NCI-H2081 (cell line): ENCODE measurements around the gene ATP1B1.

Experiments used
- DNase-seq, 2 experiments: peaks; one replicate each; lab custom pipeline; 2025; lab: John Stamatoyannopoulos, UW

ATP1B1 gene

DNA sequence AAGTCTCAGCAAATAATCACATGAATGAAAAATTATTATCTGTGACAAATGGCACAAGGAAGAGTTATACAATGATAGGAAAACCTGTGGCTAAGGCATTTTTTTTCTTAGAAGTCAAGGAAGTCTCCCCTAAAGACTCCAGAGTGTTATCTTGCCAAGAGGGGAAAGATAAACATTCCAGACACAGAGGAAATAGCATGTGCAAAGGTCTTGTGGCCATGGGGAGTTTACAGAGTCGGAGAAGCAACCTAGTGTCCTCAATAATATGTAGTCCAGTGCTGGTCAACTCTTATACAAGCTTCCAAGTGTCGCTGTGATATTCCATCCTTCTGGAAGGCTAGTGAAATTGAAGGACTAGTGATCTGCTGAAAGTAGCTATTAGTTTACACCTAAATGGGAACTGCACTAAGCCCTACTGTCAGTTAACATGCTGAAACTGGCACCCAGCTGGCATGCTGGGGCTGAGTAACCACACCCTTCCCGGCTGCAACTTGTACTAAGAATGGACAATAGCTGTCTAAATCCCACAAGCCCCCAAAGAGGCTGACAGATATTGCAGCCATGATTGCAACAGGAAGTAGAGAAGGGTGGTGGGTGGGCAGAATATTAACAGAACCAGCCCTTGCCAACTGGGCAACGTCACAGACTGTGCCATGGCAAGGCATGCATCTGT lies 11.5 kb upstream of the ATP1B1 start:
- DNase-seq, result no peak

- DNase-seq, result no peak
Measured at GRCh38 chr1:169098380-169098779, 8.1 kb upstream of the ATP1B1 start.

GRCh38 chr1:169099561-169099960 lies 6.9 kb upstream of the ATP1B1 start:
- no peak for DNase-seq

- DNase-seq, result no peak
Measured at GRCh38 chr1:169100208-169100607, 6.3 kb upstream of the ATP1B1 start.

DNA sequence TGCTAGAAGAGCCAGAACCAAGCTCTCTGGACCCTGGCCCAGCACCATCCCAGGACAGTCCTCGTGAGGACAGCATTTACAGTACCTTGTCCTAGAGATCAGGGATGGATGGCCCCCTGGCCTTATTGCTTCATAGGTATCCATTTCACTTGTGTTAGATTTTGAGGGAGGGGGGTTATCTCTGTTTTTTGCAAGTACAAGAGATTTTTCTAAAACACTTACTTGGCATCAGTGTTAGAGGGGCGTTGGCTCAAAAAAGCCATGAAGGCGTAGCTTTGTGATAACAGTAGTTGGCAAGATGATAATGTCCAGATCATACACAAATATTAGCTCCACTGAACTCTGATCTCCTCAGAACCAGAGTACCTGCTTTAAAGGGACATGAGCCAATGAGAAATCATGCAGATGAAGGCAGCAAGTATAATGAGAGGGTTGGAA lies 5.8 kb upstream of the ATP1B1 start:
- DNase-seq, result no peak

DNA sequence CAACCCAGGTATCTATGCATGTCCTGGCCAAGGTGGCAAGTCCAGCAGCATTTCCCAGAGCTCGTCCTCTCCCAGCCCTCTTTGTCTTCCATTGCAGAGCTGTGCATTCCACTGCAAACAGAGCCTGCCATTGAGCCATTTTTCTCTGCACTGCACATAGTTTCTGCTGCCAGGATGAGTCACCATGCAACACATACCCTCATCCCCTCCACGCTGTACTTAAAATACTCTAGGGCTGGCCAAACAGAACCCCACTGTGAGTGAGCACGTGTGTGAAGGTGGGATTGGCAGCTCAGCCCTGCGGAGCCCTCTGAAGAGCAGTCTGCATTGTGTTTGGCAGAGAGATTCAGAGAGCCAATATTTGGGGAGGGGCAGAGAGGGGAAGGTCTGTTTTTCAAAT lies 3.9 kb upstream of the ATP1B1 start:
- DNase-seq, result peak in 1 of 2 experiments; percentile 38

GRCh38 chr1:169103002-169103401 lies 3.5 kb upstream of the ATP1B1 start:
- DNase-seq, result no peak

- no peak for DNase-seq
Measured at GRCh38 chr1:169103480-169103893, 3.0 kb upstream of the ATP1B1 start.

DNA sequence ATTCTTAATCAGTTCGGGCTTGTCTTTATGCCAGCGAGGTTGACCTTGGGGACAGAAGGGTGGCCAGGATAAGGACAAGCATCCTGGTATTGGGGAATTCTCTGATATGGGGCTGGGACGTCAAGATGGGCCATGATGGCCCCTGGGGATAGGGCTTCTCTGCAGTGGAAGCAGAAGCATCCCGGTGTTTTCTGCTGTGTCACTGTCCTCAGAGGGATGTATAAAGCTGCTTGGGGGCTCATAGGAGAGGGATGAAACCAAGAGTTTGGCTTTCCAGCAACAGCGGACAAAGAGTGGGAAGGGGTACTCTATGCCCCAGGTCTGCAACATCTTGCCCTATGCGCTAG lies 1.4 kb upstream of the ATP1B1 start:
- DNase-seq, result no peak

DNA sequence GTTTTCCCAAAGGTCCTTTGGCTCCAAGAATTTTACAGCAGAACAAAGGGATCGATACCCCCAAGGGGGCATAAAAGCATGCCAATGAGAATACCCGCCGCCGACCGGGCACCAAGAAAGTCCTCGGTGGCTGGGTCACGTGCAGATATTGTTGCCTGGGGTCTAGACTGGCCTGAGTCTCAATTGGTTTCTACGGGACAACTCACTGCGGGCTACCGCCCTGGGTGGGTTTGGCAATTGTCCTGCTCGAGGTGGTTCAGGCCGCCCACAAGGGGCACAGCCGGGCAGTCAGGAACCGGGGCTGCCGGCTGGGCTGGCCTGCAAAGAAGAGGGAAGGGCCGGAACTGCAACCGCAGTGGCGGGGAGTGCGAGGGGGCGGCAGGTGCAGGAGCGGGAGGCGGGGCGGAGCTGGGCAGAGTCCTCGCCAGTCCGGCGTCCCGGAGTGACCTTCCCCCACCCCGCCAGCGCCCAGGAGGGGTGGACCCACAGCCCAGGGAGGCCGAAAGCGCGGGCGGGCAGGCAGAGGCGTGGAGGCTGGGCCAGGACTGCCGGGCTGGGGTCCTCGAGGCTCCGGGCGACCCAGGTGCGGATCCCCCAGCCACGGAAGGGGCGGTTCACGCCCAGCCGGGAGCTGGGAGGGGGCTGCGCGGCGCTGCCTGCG lies 926 bp upstream of the ATP1B1 start:
- peak; percentile 90 to 93 for DNase-seq

DNA sequence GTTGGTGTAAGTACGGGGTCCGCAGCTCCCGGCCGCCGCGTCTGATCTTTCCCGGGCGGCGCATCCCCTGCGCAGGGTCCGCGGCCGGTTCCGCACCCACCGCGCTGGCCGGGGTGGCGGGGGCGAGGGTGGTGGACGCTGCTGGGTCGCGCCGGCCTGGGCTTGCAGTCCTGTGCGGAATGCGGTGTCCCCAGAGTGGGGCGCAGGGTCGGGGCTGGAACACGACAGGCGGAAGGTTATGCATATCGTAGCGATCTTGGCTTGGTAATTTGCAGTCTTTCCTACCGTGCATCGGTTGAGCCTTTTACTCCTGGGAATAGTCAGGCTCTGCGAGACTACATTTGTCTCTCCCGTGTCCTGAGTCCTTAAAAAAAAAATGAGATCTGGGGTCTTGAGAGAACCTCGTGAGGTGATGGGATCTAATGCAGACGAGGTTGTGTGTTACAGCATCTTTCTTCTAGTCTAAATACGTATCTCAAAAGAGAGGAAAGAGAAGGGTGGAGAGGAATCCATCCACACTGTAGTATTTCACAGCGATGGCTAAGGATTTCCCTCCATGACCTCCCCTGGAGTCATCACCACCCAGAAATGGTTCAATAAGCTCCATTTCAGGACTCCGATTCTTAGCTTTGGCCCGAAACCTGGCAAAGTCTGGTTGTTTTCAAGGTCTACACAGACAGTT lies 572 bp downstream of the ATP1B1 start:
- peak; percentile 36 to 47 for DNase-seq

GRCh38 chr1:169107603-169108208 lies 1.2 kb downstream of the ATP1B1 start:
- no peak for DNase-seq

DNA sequence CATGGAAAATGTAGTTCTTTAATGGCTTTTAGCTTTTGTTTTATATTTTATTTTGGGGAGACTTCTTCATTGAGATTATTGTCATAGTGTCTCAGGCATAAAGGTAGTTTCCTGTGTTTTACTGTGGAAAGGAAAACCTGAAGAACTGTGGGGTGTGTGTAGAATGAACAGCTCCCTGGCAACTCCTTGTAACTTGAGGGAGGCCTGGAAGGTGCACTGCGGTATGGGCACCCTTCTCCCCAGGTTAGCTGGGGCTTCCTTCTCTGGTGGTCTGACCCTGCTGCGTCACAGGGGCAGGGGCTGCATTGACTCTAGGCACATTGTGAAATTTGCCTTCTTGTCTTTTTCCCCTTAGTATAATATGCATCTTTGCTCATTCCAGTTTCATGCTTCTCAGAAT lies 1.7 kb downstream of the ATP1B1 start:
- DNase-seq, result peak in 1 of 2 experiments; percentile 41

- DNase-seq, result peak; percentile 62 to 76
Measured at GRCh38 chr1:169108863-169109560, 2.5 kb downstream of the ATP1B1 start.

DNA sequence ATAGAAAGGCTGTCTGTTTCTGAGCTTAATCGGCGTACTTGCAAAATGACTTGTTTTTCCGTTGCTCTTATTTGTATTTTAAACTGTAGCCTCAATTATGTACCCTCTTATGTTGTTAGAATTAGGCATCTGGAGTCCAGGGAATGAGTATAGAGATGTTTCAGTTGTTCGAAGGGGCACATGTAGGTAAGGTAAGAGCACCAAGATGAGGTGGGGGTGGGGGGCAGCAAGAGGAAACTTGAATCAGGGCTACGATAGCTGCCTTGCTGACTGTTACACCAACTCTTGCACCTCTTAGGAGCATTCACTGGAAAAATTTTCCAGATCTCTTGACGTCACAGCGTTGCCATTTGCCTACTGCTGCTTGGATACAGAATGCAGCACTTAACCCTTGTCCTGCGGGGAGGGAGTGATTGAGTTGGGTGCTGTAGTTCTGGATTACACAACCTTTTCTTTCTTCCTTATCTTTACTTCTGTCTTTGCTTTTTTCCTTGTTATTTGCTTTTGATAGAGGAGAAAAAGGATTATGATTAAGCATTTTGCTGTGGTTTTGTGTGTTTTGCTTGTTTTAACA lies 3.2 kb downstream of the ATP1B1 start:
- peak; percentile 50 to 84 for DNase-seq

DNA sequence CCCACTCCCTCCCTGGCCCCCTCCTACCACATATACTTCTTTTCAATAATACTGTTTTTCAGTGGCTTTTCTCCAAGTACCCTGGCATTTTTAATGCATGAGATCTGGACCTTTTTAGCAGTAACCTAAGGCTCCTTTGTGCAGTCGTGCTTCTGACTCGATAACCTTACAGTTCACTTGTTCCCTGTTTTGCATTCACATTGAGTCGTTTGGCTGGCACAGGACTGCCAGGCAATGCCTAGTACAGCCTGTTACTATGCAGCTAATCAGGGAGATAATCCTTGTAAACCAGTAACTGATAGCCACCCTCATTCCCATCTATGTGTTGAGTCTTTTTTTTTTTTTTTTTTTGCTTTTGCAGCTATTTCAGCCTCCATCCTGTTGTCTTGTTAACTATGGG lies 3.7 kb downstream of the ATP1B1 start:
- DNase-seq, result no peak

DNA sequence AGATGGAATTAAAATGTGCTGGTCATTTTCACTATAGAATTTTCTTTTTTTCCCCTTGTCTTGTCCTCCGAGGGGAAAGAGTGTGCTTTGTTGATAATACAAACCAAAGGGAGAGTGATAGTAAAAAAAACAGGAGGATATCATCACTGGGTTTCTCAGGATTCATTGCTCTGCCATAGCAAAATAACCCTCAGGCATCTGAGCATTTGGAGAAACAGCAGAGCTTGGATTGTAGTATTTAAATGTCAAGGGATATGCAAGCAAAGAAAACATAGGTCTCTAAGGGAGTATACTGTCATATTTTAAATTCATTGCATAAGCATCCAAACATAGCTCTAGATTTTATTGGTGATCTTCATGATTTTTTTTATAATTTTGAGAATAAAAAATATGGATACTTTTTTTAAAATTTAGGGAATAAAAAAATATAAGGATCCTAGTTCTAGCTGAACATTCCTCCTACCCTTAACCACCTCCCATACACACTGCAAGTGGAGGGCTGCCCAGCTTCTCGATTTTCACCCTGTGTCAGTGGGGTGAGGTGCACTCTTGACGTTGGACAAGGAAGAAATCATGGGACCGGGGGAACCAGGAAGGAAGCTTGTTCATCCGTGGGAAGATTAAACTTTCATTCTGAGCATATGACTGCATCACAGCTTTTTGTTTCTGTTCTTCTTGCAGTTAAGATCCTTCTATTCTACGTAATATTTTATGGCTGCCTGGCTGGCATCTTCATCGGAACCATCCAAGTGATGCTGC lies 4.4 kb downstream of the ATP1B1 start:
- DNase-seq, result no peak

- no peak for DNase-seq
Measured at GRCh38 chr1:169111472-169111871, 5.0 kb downstream of the ATP1B1 start.

GRCh38 chr1:169112241-169112640 lies 5.8 kb downstream of the ATP1B1 start:
- no peak for DNase-seq

- DNase-seq, result no peak
Measured at GRCh38 chr1:169113613-169114119, 7.2 kb downstream of the ATP1B1 start.
